T-helper 2 cell treated with Interferon-gamma antibody and Interleukin-4, amounts not matched to agents 5 μg/mL and 100 μg/mL, for 36 hours (primary cell): ENCODE results near the gene SEMA6B.

Experiments used
- DNase-seq: peaks from one replicate; pipeline ENCODE4 v3.0.0; 2021; ENCODE audit warnings: low spot score
- H3K27ac Mint-ChIP-seq: one replicate; pipeline ENCODE4 v1.8.0; 2021; ENCODE audit warnings: mild to moderate bottlenecking, mixed read lengths
- H3K27me3 Mint-ChIP-seq: one replicate; pipeline ENCODE4 v1.8.0; 2021; ENCODE audit warnings: low read depth, mixed read lengths
- H3K36me3 Mint-ChIP-seq: one replicate; pipeline ENCODE4 v1.8.0; 2021; ENCODE audit warnings: low read depth, mixed read lengths
- H3K4me1 Mint-ChIP-seq: one replicate; pipeline ENCODE4 v1.8.0; 2021; ENCODE audit warnings: low read depth, mixed read lengths
- H3K4me3 Mint-ChIP-seq: one replicate; pipeline ENCODE4 v1.8.0; 2022; ENCODE audit warnings: mild to moderate bottlenecking, moderate library complexity, mixed read lengths
- H3K9me3 Mint-ChIP-seq: one replicate; pipeline ENCODE4 v1.8.0; 2021; ENCODE audit warnings: mixed read lengths

The SEMA6B gene

DNA sequence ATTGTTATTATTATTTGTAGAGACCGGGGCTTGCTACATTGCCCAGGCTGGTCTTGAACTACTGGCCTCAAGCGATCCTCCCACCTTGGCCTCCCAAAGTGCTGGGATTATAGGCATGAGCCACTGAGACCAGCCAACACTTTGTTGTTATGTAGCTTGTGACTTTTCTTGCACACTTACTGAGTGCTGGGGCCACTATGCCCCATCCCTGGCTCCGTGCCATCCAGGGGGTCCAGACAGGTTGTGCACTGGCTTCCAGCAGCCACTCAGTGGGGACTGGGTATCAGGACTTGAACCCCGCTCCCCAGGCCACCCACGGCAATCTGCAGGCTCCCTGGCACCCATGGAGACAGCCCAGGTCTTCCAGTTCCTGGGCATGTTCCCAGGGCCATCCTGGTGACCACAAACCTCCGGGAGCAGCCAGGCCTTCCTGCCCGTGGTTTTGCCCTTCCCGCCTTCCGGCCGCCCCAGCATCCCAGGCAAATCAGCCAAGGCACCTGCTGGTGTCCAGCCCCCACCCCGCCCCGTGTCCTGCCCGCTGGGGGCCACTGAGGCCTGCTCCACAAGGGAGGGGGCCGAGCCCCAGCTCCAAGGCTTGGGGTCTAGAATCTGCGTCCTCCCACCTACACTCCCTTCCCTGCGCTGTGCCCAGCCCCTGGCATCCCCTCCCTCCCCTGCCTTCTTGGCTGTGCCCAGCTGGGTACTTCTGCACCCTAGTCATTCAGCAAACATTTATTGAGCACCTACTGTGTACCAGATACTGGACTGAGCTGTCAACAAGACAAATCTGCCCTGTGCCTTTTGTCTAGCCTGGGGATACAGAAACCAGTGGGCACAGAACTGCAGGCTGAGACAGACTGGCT, 23.7 kb upstream of the SEMA6B start:
- no peak overlapping the region for H3K27ac Mint-ChIP-seq
- peaks cover 1% of the 10 kb centered on the region for H3K4me1 Mint-ChIP-seq
- no peaks in the 10 kb centered on the region for H3K9me3 Mint-ChIP-seq
- no peak overlapping the region for H3K4me3 Mint-ChIP-seq
- H3K36me3 Mint-ChIP-seq: no peaks in the 10 kb centered on the region
- no peak for DNase-seq
- H3K27me3 Mint-ChIP-seq: peaks cover 55% of the 10 kb centered on the region

DNA sequence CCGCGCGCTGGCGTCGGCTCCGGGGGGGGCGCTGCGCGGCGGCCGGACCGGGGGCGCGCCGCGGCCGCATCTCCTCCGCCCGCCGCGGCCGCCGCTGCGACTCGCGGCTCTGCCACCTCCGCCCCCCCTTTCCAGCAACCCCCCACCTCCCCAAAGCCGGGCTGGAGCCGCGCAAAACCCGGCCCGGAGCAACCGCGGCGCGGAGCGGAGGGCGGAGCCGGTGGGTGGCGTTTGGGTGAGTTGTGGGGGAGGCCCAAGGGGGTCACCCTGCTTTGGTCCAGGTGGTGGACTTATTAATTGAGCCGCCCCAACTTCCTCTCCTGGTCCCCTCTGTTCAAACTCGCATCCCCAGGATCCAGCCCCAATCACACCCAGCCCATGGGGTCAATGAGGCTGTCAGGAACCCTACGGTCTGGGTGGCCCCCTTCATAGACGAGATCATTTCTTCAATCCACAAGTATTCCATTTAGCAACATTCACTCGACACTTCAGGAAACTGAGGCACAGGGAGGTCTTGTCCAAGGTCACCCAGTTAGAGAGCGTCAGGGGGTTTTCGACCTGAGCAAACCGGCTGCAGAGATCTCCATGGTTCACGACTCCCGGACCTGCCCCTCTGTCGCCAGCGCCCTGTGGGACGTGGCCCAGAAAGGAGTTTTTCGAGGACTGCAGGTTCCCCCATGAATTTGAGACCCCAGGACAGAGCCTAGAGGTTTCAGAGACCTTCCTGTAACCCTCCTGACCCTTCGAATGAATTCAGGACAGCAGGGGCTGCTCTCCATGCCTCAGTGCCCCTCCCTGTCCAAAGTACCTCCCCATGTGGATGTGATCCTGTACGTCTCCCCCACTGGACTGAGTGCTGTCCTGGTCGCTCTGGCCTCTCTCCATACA, 22.4 kb upstream of the SEMA6B start:
- Mint-ChIP-seq H3K9me3 (no peaks in the 10 kb centered on the region), H3K27ac (no peak overlapping the region), H3K27me3 (peaks cover 50% of the 10 kb centered on the region), H3K36me3 (no peaks in the 10 kb centered on the region), H3K4me1 (peaks cover 1% of the 10 kb centered on the region), H3K4me3 (peak overlapping the region; percentile 34)
- DNase-seq: no peak

DNA sequence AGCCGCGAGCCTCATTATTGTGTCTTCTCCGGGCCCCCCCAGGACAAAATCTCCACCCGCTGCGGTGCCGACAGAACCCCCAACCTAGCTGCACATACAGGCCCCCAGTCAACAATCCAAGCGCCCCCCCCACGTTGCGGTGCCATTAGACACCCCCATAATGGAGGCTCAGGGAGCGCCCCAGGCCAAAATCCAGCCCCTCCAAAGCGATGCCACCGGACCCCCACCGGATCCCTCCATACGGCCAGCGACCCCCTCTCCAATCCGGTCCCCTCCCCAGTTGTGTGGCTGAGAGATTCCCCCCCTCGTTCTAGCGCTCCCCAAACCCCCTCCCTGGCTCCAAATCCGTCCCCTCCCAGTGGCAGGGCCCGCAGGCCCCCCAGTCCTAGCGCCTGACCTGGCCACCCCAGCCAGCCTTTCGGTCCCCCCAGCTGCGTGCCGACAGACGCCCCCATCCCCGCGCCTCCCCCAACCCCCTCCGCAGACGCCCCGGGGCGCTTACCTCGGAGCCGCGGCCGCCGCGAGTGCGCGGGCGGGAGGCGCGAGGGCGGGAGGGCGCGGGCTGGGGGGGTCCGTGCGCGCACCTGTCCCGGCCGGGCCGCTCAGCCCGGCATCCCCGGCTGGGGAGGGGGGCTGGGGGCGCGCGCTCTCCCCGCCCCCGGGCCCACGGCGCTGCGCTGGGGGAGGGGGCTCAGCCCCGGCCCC, 21.6 kb upstream of the SEMA6B start:
- Mint-ChIP-seq H3K9me3 (no peaks in the 10 kb centered on the region), H3K27me3 (peaks cover 51% of the 10 kb centered on the region), H3K4me3 (no peak overlapping the region), H3K27ac (no peak overlapping the region), H3K4me1 (peaks cover 1% of the 10 kb centered on the region), H3K36me3 (no peaks in the 10 kb centered on the region)
- no peak for DNase-seq

DNA sequence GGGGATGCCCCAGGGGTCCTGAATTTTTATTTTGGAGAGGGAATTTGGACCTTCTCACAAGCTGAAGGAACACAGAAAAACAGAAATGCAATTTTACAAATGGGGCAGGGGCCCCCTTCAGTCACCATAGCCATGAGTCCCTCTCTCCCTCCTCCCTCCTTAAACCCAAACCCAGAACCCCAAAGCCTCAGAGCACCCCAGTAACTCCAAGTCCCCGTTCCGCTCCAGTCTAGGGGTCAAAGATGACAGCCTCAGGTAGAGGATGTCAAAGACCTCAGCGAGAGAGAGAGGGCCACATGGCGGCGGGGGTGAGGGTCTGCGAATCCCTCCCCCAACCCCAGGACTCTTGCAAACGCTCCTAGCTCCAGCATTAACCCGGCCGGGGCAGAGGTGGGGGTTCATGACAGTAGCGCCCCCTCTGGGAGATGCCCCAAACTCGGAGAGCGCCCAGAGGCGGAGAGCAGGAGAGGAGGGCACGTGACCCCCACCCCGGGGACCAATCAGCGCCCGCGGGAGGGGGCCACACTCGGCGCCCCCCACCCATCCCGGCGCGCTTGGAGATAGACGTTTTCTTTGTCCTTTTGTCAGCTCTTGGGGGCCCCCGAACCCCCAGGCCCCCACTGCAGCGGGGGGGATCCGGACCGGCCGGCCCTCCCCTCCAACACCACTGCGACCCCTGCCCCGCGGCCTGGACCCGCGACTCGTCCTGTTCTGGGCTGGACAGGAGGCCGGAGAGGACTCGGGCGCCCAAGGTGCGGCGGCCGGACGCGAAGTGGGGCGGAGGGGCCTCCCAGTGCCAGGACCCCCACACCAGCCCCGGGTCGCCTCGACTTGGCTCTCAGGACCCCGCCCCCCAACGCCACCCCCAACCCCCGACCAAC, 20.8 kb upstream of the SEMA6B start:
- peaks cover 1% of the 10 kb centered on the region for H3K4me1 Mint-ChIP-seq
- H3K9me3 Mint-ChIP-seq: no peaks in the 10 kb centered on the region
- H3K27me3 Mint-ChIP-seq: peaks cover 45% of the 10 kb centered on the region
- H3K27ac Mint-ChIP-seq: no peak overlapping the region
- H3K4me3 Mint-ChIP-seq: no peak overlapping the region
- H3K36me3 Mint-ChIP-seq: no peaks in the 10 kb centered on the region
- no peak for DNase-seq

DNA sequence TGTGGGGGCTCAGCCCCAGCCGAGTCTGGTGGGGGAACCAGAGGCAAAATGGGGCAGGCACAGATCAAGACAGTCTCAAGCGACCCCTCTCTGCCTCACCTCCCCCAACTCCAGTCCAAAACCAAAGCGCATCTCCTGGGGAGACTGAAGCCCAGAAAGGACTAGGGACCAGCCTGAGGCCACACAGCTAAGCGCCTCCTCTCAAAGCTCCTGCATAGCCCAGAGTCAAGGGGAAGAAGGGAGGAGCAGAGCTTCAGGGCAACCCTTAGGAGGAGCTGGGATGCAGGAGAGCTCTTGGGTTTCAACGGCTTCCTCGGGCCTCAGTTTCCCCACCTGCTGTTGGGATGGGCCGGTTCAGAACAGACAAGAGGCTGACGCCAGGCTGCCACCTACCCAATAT, 19.9 kb upstream of the SEMA6B start:
- Mint-ChIP-seq H3K27me3 (peaks cover 44% of the 10 kb centered on the region), H3K9me3 (no peaks in the 10 kb centered on the region), H3K27ac (no peak overlapping the region), H3K36me3 (no peaks in the 10 kb centered on the region), H3K4me1 (peaks cover 1% of the 10 kb centered on the region), H3K4me3 (no peak overlapping the region)
- no peak for DNase-seq

DNA sequence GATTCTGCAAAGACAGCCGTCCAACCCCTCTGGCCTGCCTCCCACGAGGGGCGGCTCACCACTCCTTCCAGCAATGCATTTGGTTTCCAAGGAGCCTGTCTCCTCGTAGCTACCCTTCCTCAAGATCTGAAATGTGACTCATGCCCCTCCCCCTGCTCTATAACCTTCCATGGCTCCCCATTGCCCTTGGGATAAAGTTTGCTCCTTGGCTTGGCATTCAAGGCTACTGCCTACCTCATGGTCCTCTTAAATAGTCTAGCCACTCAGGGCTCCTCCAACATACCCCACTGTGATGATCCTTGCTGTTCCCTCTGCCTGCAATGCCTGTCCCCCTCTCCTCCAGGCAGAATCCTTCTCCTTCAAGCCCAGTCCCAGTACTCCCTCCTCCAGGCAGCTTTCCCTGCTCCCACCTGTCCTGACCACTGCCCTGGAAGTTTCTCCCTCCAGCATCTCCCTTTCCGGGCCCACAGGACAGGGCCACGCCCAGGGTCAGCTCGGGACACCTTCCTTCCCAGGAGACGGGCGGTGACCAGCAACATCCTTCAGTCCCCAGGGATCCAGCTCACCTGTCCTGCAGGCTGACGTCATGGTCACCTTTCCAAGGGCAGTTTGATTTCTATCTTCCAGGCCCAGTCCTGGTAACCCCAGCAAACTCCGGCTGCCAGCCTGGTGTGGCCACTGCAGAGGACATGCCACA, 19.2 kb upstream of the SEMA6B start:
- DNase-seq: no peak
- no peak overlapping the region for H3K4me3 Mint-ChIP-seq
- H3K4me1 Mint-ChIP-seq: peaks cover 1% of the 10 kb centered on the region
- peaks cover 43% of the 10 kb centered on the region for H3K27me3 Mint-ChIP-seq
- H3K36me3 Mint-ChIP-seq: no peaks in the 10 kb centered on the region
- no peak overlapping the region for H3K27ac Mint-ChIP-seq
- H3K9me3 Mint-ChIP-seq: no peaks in the 10 kb centered on the region

DNA sequence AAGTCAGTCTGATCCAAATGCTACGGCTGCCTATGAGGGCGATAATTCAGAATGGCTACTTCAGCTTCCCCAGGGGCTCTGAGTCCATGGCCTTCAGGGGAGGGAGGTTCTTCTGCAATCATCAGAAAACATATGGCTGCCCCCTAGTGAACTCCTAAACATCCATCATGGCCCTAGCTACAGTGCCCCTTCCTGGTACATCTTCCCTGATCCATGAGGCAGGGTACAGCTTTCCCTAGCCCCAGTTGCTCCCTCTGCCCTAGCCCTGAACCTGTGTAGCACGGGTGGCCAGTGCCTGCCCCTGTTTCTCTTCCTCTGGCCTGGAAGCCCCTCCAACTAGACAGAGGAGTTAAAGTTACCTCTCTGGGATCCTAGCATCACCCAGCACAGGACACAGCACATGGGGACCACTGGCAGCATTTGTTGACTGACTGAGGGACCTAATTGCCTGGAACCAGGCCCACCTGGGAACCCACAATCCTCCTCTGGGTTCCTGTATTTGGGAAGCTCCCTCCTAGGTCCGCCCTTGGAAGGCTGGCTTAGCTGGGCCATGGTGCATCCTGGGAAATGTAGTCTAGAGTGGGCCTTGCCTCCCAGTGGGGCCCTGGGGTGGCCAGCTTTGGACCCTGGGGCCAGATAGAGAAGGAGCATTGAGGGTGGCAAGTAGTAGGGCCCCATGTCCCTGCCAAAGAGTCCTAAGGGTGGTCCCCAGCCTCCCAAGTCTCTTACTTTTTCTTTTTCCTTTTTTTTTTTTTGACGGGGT, 17.7 kb upstream of the SEMA6B start:
- Mint-ChIP-seq H3K27me3 (peaks cover 33% of the 10 kb centered on the region), H3K36me3 (no peaks in the 10 kb centered on the region), H3K27ac (no peak overlapping the region), H3K9me3 (no peaks in the 10 kb centered on the region), H3K4me3 (no peak overlapping the region), H3K4me1 (no peaks in the 10 kb centered on the region)
- no peak for DNase-seq

DNA sequence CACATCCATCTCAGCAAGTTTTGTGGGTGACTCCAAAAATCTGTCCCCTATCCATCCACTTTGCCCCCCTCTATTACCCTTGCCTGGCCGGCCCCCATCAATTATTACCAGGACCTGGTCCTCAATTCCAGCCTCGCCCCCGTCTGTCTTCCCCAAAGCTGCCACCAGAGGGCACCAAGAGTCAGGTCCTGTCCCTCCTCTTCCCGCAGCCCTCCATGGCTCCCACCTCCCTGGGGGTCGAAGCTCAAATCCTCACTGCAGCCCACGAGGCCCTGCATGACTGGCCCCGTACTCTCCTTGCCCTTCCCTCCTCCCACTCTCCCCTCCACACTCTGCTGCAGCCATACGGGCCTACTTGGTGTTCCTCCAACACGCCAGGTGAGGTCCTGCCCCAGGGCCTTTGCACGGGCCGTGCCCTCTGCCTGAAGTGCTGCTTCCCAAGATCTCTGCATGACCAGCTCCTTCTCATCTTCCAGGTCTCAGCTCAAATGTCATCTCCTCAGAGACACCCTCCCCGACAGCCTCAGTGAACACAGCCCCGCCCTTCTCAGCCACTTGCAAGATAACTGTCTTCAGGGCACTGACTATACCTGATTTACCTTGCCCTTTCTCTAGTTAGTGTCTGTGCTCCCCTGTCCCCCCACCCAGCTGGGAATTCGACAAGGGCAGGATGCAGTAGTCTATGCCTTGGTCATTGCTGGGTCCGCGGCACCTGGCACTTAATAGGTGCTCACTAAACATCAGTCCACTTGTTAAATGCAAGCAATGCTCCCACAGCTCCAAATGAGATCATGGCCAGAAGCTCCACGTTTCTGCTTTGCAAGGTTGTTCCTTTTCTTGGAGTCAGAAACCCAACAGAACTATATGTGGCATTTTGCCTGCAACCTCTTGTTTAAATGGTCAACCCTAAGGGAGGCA, 16.8 kb upstream of the SEMA6B start:
- peak; percentile 37 for DNase-seq
- H3K4me1 Mint-ChIP-seq: no peaks in the 10 kb centered on the region
- H3K27ac Mint-ChIP-seq: no peak overlapping the region
- no peaks in the 10 kb centered on the region for H3K9me3 Mint-ChIP-seq
- H3K36me3 Mint-ChIP-seq: no peaks in the 10 kb centered on the region
- no peak overlapping the region for H3K4me3 Mint-ChIP-seq
- H3K27me3 Mint-ChIP-seq: peaks cover 28% of the 10 kb centered on the region

DNA sequence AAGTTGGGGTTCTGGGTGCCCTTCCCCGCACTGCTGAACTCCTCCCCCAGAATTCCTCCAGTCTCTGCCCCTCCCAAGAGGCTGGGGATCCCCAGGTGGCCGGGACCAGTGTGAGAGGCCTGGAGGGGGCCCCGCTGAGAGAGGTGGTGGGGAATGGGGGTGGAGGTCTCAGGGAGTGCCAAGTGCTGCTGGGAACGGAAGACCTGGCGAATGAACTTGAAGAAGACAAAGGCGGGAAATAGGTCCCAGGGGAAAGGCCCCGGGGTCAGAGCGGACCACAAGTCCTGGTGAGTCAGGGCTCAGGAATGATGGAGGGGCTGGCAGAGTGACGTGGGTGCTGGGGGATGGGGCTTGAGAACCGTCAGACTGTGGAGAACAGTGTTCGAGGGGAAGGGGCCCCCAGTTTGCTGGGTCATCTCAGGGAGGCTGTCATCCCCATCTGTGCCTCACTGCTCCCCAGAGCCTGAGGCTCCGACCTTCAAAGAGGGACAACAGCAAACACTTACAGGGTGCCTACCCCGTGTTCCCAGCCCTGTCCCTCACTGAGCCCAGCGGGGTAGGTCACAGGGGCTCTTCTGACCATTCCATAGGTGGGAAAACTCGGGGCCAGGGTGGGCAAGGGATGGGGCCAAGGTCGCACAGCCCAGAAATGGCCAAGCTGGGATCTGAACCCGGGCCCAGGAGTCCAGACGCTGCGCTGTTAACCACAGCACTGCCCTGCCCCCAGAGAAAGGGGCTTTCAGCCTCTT, 16.0 kb upstream of the SEMA6B start:
- no peaks in the 10 kb centered on the region for H3K9me3 Mint-ChIP-seq
- no peak overlapping the region for H3K4me3 Mint-ChIP-seq
- H3K27ac Mint-ChIP-seq: no peak overlapping the region
- no peaks in the 10 kb centered on the region for H3K4me1 Mint-ChIP-seq
- no peaks in the 10 kb centered on the region for H3K36me3 Mint-ChIP-seq
- peaks cover 28% of the 10 kb centered on the region for H3K27me3 Mint-ChIP-seq
- DNase-seq: no peak

DNA sequence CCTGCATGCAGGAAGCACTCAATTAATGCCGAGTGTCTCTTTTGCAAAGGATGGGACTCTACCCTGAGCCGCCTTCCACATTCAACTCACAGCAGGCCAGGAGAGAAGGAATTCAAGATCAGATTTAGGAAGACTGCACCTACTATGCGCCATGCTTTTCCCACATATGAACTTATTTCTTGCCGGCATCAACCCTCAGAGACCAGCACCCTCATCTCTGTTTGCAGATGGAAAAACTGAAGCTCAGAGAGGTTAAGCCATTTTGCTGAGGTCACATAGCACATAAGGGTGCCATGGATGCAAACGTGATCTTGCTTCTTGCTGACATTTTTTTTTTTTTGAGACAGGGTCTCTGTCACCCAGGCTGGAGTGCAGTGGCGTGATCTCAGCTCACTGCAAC, 14.2 kb upstream of the SEMA6B start:
- Mint-ChIP-seq H3K9me3 (no peaks in the 10 kb centered on the region), H3K4me3 (no peak overlapping the region), H3K4me1 (no peaks in the 10 kb centered on the region), H3K27me3 (peaks cover 12% of the 10 kb centered on the region), H3K36me3 (no peaks in the 10 kb centered on the region), H3K27ac (no peak overlapping the region)
- no peak for DNase-seq

DNA sequence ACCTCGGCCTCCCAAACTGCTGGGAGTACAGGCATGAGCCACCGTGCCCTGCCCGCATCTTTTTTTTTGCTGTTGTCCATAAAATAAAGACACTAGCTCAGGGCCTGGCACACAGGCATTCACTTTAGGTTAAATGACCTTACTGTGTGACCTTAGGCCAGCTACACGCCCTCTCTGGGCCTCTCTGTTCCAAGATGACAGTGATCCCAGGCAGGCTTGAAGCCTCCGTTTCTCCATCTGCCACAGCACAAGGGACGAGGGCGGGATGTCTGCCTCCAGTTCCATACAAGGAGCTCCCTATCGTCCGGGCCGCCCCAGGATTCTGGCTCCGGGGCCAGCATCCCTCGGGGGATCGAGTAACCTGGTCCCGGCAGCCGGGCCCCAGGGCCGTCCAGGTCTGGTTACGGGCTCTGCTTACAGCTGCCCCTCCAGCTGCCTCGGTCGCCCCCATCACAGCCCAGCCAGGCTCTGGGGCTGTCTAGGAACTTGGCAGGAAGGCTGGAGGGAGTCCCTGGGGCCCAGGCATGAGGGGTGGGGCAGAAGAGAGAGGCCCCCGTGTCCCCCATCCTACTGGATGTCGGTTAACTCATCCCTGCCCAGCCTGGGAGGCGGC, 11.9 kb upstream of the SEMA6B start:
- no peaks in the 10 kb centered on the region for H3K36me3 Mint-ChIP-seq
- DNase-seq: no peak
- H3K4me1 Mint-ChIP-seq: no peaks in the 10 kb centered on the region
- H3K27me3 Mint-ChIP-seq: peaks cover 8% of the 10 kb centered on the region
- no peak overlapping the region for H3K27ac Mint-ChIP-seq
- no peak overlapping the region for H3K4me3 Mint-ChIP-seq
- H3K9me3 Mint-ChIP-seq: no peaks in the 10 kb centered on the region
